ENCODE measurements around the gene GPR87.

Gene GPR87

GRCh38 chr3:151350656-151351055 lies 34.0 kb upstream of the GPR87 start:
- H3K4me3 ChIP-seq (ENCODE audit: low read depth, low read length): no peak overlapping the region
- in situ Hi-C loops (cut with HindIII; ENCODE audit: low sequenced_read_pairs): no loop called here
- TF ChIP-seq CTCF (IDR thresholded peaks at IDR 0.05; ENCODE audit: low read depth, low read length): no peak
- DNase-seq (ENCODE audit: low read depth, low spot score): no peak

- no peak overlapping the region for H3K4me3 ChIP-seq (ENCODE audit: low read depth, low read length)
- no peak for DNase-seq (ENCODE audit: low read depth, low spot score)
- TF ChIP-seq CTCF (IDR thresholded peaks at IDR 0.05; ENCODE audit: low read depth, low read length): no peak
- in situ Hi-C loops (cut with HindIII; ENCODE audit: low sequenced_read_pairs): no loop called here
Measured at GRCh38 chr3:151347432-151347831, 30.8 kb upstream of the GPR87 start.

DNA sequence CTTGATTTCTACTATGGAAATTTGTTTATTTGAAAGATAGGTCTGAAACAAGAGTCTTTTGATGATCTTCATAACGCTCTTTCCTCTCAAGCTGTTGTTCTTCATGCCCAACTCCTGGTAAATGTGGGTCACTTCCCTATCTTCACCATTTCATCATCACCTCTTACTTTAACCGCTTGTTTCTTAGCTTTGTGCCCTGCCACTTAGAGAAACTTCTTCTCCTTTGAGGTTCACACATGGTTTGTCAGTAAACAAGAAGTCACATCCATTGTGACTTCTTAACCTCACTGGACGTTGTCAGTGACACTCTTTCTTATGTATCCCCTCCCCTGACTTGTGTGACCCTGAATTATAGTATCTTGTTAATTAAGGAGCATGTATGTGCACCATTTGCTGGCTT lies 29.7 kb upstream of the GPR87 start:
- in situ Hi-C loops (cut with HindIII; ENCODE audit: low sequenced_read_pairs): no loop called here
- DNase-seq (ENCODE audit: low read depth, low spot score): no peak
- no peak overlapping the region for H3K4me3 ChIP-seq (ENCODE audit: low read depth, low read length)
- no peak for TF ChIP-seq CTCF (IDR thresholded peaks at IDR 0.05; ENCODE audit: low read depth, low read length)

DNA sequence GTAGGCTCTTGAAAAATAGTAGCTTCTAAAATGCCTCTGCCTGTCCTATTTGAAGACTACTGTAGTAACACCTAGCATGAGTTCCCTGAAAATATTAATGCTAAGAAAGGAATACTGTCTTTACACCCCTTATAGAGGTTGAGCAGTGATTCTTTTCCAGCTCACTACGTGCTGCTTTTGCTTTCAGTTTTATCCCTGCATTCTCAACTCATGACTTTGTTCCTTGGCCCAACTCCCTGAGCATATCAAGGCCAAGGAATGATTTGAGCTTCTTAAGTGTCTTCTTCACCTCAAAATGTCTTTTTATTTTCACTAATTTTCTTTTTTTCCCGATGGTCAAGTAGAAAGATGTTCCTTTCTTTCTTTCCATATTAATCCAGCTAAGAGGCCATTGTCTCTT lies 29.2 kb upstream of the GPR87 start:
- in situ Hi-C loops (cut with HindIII; ENCODE audit: low sequenced_read_pairs): no loop called here
- DNase-seq (ENCODE audit: low read depth, low spot score): peak; percentile 73
- H3K4me3 ChIP-seq (ENCODE audit: low read depth, low read length): no peak overlapping the region
- no peak for TF ChIP-seq CTCF (IDR thresholded peaks at IDR 0.05; ENCODE audit: low read depth, low read length)

- no peak for TF ChIP-seq CTCF (IDR thresholded peaks at IDR 0.05; ENCODE audit: low read depth, low read length)
- in situ Hi-C loops (cut with HindIII; ENCODE audit: low sequenced_read_pairs): no loop called here
- DNase-seq (ENCODE audit: low read depth, low spot score): no peak
- H3K4me3 ChIP-seq (ENCODE audit: low read depth, low read length): no peak overlapping the region
Measured at GRCh38 chr3:151331696-151332095, 15.1 kb upstream of the GPR87 start.

DNA sequence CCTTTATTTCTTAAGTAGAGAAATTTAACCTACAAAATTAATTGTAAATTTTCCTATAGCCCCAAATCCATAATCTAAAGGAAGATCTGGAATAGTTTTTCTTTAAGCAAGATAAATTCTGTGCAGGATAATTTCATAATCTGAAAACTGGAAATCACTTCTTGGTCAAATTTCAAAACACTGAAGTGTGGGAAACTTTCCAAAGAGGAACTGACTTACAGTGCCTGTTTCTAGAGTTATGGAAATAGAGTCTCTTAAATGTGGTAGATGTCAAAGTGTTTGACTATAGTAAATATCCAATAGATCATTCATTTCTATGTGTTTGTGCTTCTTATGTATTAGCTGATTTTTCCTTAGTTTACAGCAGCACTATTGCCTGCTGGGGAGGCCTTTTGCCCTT lies 14.3 kb upstream of the GPR87 start:
- in situ Hi-C loops (cut with HindIII; ENCODE audit: low sequenced_read_pairs): no loop called here
- no peak overlapping the region for H3K4me3 ChIP-seq (ENCODE audit: low read depth, low read length)
- no peak for TF ChIP-seq CTCF (IDR thresholded peaks at IDR 0.05; ENCODE audit: low read depth, low read length)
- DNase-seq (ENCODE audit: low read depth, low spot score): no peak

- TF ChIP-seq CTCF (IDR thresholded peaks at IDR 0.05; ENCODE audit: low read depth, low read length): no peak
- H3K4me3 ChIP-seq (ENCODE audit: low read depth, low read length): no peak overlapping the region
- no peak for DNase-seq (ENCODE audit: low read depth, low spot score)
- in situ Hi-C loops (cut with HindIII; ENCODE audit: low sequenced_read_pairs): no loop called here
Measured at GRCh38 chr3:151330379-151330778, 13.8 kb upstream of the GPR87 start.
